ENCODE measurements around the gene CYP27B1.
"Not testable (repeated sequence)": the region's sequence is repeated elsewhere in the genome, so short reads cannot be mapped to it uniquely, and the experiment has no call there.

The CYP27B1 gene

DNA sequence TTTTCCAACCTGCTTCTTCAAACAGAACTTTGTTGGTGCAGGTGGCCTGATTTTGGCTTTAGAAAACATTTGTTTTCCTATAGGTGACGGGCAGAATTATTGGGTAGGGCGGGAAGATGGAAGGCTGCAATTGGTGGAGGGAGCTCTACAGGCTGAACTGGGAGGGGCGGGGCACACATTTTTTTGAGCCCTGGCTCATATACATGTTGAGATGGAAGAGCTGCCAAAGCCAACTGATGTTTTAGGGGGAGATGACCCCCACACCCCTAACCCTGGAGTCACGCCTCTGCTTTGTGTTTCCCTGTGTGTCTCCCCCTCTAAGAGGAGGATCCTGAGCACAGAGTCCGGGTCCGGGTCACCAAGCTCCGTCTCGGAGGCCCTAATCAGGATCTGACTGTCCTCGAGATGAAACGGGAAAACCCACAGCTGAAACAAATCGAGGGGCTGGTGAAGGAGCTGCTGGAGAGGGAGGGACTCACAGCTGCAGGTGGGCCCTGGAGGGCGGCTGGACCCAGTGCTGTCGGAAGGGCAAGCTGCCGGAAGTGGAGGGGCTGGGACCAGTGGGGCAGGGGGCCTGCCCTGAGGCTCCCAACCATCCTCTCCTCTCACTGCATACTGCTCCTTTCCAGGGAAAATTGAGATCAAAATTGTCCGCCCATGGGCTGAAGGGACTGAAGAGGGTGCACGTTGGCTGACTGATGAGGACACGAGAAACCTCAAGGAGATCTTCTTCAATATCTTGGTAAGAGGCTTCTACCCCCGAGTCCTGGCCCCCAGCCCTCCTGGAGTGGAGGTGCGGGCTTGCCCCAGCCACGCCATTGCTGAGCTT, 46.9 kb downstream of the CYP27B1 start:
- no peak for DNase-seq

DNA sequence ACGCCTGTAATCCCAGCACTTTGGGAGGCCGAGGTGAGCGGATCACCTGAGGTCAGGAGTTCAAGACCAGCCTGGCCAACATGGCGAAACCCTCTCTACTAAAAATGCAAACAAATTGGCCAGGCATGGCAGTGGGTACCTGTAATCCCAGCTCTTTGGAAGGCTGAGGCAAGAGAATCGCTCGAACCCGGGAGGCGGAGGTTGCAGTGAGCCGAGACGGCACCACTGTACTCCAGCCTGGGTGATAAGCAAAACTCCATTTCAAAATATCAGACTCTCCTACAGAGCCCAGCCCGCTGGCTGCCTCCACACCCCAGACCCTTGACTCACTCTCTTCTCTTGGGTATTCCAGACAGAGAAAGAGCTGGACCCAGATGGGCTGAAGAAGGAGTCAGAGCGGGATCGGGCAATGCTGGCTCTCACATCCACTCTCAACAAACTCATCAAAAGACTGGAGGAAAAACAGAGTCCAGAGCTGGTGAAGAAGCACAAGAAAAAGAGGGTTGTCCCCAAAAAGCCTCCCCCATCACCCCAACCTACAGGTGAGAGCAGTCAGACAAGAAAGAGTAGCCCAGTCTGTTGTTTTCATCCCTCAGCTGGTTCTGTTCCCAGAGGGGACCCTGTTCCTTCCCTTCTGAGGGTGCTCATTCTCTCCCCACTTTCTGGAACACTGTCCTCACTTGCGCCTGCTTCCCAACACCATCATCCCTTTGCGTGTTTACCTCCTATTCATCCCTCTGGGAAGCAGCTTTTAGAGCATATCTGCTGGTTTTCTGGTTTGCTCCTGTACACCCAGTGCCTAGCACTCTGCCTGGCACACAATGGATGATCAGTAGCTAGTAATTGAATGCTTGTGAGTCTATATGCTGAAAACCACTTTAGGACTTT, 48.0 kb downstream of the CYP27B1 start:
- DNase-seq: no peak

- no peak for DNase-seq
Measured at GRCh38 chr12:57717846-57718640, 48.8 kb downstream of the CYP27B1 start.

DNA sequence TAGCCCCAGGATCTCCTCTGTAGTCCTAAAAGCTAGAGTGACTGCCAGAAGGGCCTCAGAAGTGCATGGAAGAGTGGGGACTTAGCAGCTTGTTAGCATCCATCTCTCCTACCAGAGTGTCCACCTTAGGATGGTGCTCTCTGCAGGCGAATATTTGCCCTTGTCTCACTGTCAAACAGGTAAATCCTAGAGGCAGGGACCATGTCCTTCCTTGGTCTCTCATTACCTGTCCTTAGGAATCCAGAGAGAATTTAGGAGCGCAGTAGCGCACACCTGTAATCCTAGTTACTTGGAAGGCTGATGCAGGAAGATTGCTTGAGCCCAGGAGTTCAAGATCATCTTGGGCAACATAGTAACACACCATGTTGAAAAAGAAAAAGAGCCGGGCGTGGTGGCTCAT, 49.7 kb downstream of the CYP27B1 start:
- DNase-seq: no peak

GRCh38 chr12:57716305-57716704, 50.6 kb downstream of the CYP27B1 start:
- DNase-seq: no peak

DNA sequence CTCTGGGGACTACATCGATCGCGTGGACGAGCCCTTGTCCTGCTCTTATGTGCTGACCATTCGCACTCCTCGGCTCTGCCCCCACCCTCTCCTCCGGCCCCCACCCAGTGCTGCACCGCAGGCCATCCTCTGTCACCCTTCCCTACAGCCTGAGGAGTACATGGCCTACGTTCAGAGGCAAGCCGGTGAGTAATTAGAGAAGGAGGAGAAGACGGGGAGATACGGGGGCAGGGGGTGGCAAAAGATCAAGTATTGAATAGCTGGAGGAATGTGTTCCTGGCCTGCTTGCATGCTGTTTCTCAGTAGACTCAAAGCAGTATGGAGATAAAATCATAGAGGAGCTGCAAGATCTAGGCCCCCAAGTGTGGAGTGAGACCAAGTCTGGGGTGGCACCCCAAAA, 51.1 kb downstream of the CYP27B1 start:
- no peak for DNase-seq

GRCh38 chr12:57715036-57715748, 51.7 kb downstream of the CYP27B1 start:
- not testable (repeated sequence) for DNase-seq

- no peak for DNase-seq
Measured at GRCh38 chr12:57713209-57713608, 53.7 kb downstream of the CYP27B1 start.

DNA sequence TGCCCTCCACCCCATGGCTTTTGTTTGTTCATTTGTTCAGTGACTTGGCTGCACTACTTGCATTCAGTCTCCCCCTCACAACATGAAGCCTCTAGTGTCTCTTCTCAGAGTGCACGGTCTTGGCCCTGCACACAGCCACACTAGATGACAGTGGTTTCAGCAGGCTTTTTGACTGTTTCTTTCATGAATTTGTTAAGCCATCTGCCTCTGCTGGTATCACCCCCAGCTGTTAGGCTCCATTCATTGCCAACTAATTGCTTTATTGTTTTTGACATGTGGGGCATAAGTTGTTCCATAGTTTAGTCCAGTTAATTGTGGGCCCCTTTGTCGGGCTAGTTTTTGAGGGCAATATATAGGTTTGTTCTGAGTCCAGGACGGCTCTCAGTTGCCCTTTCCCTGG, 54.2 kb downstream of the CYP27B1 start:
- no peak for DNase-seq

Data from NCI-H510A (cell line).